Sigmoid colon (tissue), 7 donors: Measurements from ENCODE around the gene NUMBL. TPM values are rescaled to one million over a fixed set of nuclear protein-coding genes. Genes with fewer than 3 reads are reported as not detected.

Experiments used
- DNase-seq: peaks from one replicate; pipeline ENCODE4 v3.0.0-alpha.2; 2019
- H3K27ac ChIP-seq, 4 donors: fragments of 200-600 bp; sonication (generic); one replicate each; pipeline ENCODE4 v1.5.1; 2016 to 2019; ENCODE audit warnings: mild to moderate bottlenecking in 1 of 4
- H3K27me3 ChIP-seq, 3 donors: fragments of 200-600 bp; sonication (generic); one replicate each; pipeline ENCODE4 v1.5.1; 2019; ENCODE audit warnings: mild to moderate bottlenecking in 1 of 3
- H3K36me3 ChIP-seq, 4 donors: fragments of 200-600 bp; sonication (generic); one replicate each; pipeline ENCODE4 v1.5.1; 2016 to 2019
- H3K4me1 ChIP-seq, 4 donors: fragments of 200-600 bp; sonication (generic); one replicate each; pipeline ENCODE4 v1.5.1; 2017 to 2019
- H3K4me3 ChIP-seq, 4 donors: fragments of 200-600 bp; sonication (generic); one replicate each; pipeline ENCODE4 v1.5.1; 2017 to 2019; ENCODE audit warnings: mild to moderate bottlenecking in 2 of 4, moderate library complexity in 1 of 4
- H3K9me3 ChIP-seq, 4 donors: fragments of 200-600 bp in 3 of 4; sonication (generic) in 3 of 4; one replicate each; pipeline versions ENCODE4 v1.5.1 to v1.6.1; 2013 to 2019
- CTCF ChIP-seq, 4 experiments: fragments of 450-650 bp in 3 of 4; fragments of 200-600 bp in 1 of 4; IDR thresholded peaks; one replicate each; pipeline ENCODE4 v1.5.1; 2016 to 2019; ENCODE audit warnings: antibody characterized with exemption in 4 of 4, mild to moderate bottlenecking in 3 of 4, moderate library complexity in 2 of 4
- EP300 ChIP-seq, 4 donors: sonication (generic); formaldehyde crosslinking; IDR thresholded peaks; one replicate each; pipeline ENCODE4 v1.6.1; 2017; ENCODE audit warnings: antibody characterized with exemption in 4 of 4
- POLR2A ChIP-seq, 2 donors: fragments of 450-650 bp; IDR thresholded peaks; one replicate each; pipeline ENCODE4 v1.6.1; 2016; ENCODE audit warnings: antibody characterized with exemption in 2 of 2, mild to moderate bottlenecking in 2 of 2, moderate library complexity in 2 of 2
- POLR2AphosphoS5 ChIP-seq, 4 donors: sonication (generic); formaldehyde crosslinking; IDR thresholded peaks; one replicate each; pipeline ENCODE4 v1.6.1; 2017; ENCODE audit warnings: antibody characterized with exemption in 4 of 4
- WGBS, 2 donors: extraction: QIAGEN DNeasy Blood & Tissue Kit; methylation state at CpG; one replicate each; pipeline ENCODE4 v1.1.7; 2013; 5-methylcytosine and 5-hydroxymethylcytosine counted together
- intact Hi-C: fragments of 100-400 bp; cut with DNase I; formaldehyde crosslinking; loops from one replicate; pipeline ENCODE4 v1.15.1; 2023
- polyA plus RNA-seq, 3 donors: library from polyadenylated mRNA; stranded (reverse); fragments of 200-250 nt; gene quantifications; one replicate each; pipeline ENCODE4 v1.2.3, GENCODE V29; 2013
- total RNA-seq, 4 donors: library from RNA; depleted of rRNA; stranded (reverse); fragments of >200 nt; gene quantifications; one replicate each; pipeline ENCODE4 v1.1.0, GENCODE V29; 2016
- donor health status: healthy with polysubstance abuse.
- donor health status: Bipolar disorder and iron deficiency.
- donor health status: healthy.

NUMBL gene
- total and polyA plus RNA-seq, 7 donors, result 3.0 to 38.2 (median 21.9) TPM

GRCh38 chr19:40707615-40708014, 17.2 kb upstream of the NUMBL start:
- no peak for DNase-seq
- intact Hi-C loops, result no loop called here

GRCh38 chr19:40705950-40706619, 15.6 kb upstream of the NUMBL start:
- no peak for TF ChIP-seq EP300 (IDR thresholded peaks at IDR 0.05)
- TF ChIP-seq POLR2AphosphoS5 (IDR thresholded peaks at IDR 0.05), result no peak
- no peak for TF ChIP-seq POLR2A (IDR thresholded peaks at IDR 0.05)
- no peak for TF ChIP-seq CTCF (IDR thresholded peaks at IDR 0.05)
- Histone ChIP-seq H3K27me3 (no peaks in the 10 kb centered on the region), H3K4me3 (no peak overlapping the region), H3K27ac (no peak overlapping the region), H3K4me1 (peaks cover 0 to 19% (median 10%) of the 10 kb centered on the region in 4 donors), H3K36me3 (peaks cover 12 to 91% (median 48%) of the 10 kb centered on the region in 4 donors), H3K9me3 (no peaks in the 10 kb centered on the region)
- intact Hi-C loops, result no loop called here
- DNase-seq, result no peak
- 92 to 94% methylated on average over 7 of the region's 7 CpGs for WGBS, 2 donors

More at GRCh38 chr19:40707615-40708014, 17.2 kb upstream of the NUMBL start:
- no peaks in the 10 kb centered on the region for H3K27me3 ChIP-seq
- peaks cover 0 to 12% (median 7%) of the 10 kb centered on the region in 4 donors for H3K4me1 ChIP-seq
- no peak overlapping the region for H3K27ac ChIP-seq
- H3K4me3 ChIP-seq, result no peak overlapping the region
- no peak for TF ChIP-seq EP300 (IDR thresholded peaks at IDR 0.05)
- TF ChIP-seq POLR2AphosphoS5 (IDR thresholded peaks at IDR 0.05), result no peak
- TF ChIP-seq POLR2A (IDR thresholded peaks at IDR 0.05), result no peak
- TF ChIP-seq CTCF (IDR thresholded peaks at IDR 0.05), result no peak
- H3K9me3 ChIP-seq, result no peaks in the 10 kb centered on the region
- H3K36me3 ChIP-seq, result peaks cover 12 to 93% (median 47%) of the 10 kb centered on the region in 4 donors
- 96% methylated on average over 7 of the region's 7 CpGs for WGBS, 2 donors

- H3K27ac ChIP-seq, result no peak overlapping the region
- peaks cover 12 to 90% (median 45%) of the 10 kb centered on the region in 4 donors for H3K36me3 ChIP-seq
- peaks cover 0 to 19% (median 10%) of the 10 kb centered on the region in 4 donors for H3K4me1 ChIP-seq
- H3K9me3 ChIP-seq, result no peaks in the 10 kb centered on the region
- TF ChIP-seq POLR2A (IDR thresholded peaks at IDR 0.05) (no peak), EP300 (IDR thresholded peaks at IDR 0.05) (no peak), CTCF (IDR thresholded peaks at IDR 0.05) (no peak), POLR2AphosphoS5 (IDR thresholded peaks at IDR 0.05) (no peak)
- 96 to 98% methylated on average over 9 of the region's 9 CpGs for WGBS, 2 donors
- DNase-seq, result no peak
- intact Hi-C loops, result no loop called here
- H3K27me3 ChIP-seq, result no peaks in the 10 kb centered on the region
- no peak overlapping the region for H3K4me3 ChIP-seq
These were observed 14.9 kb upstream of the NUMBL start for GRCh38 chr19:40705362-40705651.

- Histone ChIP-seq H3K36me3 (peaks cover 16 to 90% (median 44%) of the 10 kb centered on the region in 4 donors), H3K27ac (no peak overlapping the region), H3K4me1 (peaks cover 0 to 19% (median 10%) of the 10 kb centered on the region in 4 donors), H3K4me3 (no peak overlapping the region), H3K9me3 (no peaks in the 10 kb centered on the region), H3K27me3 (no peaks in the 10 kb centered on the region)
- intact Hi-C loops, result no loop called here
- WGBS, 2 donors, result 88 to 90% methylated on average over 18 of the region's 18 CpGs
- no peak for TF ChIP-seq CTCF (IDR thresholded peaks at IDR 0.05)
- TF ChIP-seq POLR2A (IDR thresholded peaks at IDR 0.05), result no peak
- no peak for TF ChIP-seq POLR2AphosphoS5 (IDR thresholded peaks at IDR 0.05)
- no peak for DNase-seq
These were observed 14.3 kb upstream of the NUMBL start for GRCh38 chr19:40704491-40705361.
